RWPE2 (cell line): ENCODE measurements around the gene COL25A1.

Experiments used
- ATAC-seq: fragments of 200-7000 bp; cut with Tn5 transposase; 3 replicates; pipeline ENCODE4 v1.9.1; 2021; ENCODE audit warnings: low read depth
- DNase-seq: peaks from one replicate; pipeline ENCODE4 v3.0.0-alpha.2; 2020; ENCODE audit warnings: low spot score
- H3K27ac ChIP-seq: fragments of 450-650 bp; 2 replicates; pipeline ENCODE4 v1.5.1; 2017; ENCODE audit warnings: mild to moderate bottlenecking; ENCODE audit not compliant: poor library complexity, severe bottlenecking
- H3K27me3 ChIP-seq: fragments of 250-450 bp; sonication (Bioruptor Pico); 2 replicates; pipeline ENCODE4 v1.5.1; 2021; ENCODE audit warnings: mild to moderate bottlenecking, moderate library complexity; ENCODE audit not compliant: insufficient read depth, poor library complexity, severe bottlenecking
- H3K36me3 ChIP-seq: fragments of 250-450 bp; sonication (Bioruptor Pico); 2 replicates; pipeline ENCODE4 v1.5.1; 2020; ENCODE audit warnings: low read depth, mild to moderate bottlenecking, moderate library complexity
- H3K4me1 ChIP-seq: fragments of 250-450 bp; sonication (Bioruptor Pico); 2 replicates; pipeline ENCODE4 v1.5.1; 2021; ENCODE audit warnings: mild to moderate bottlenecking, moderate library complexity; ENCODE audit not compliant: insufficient read depth, poor library complexity, severe bottlenecking
- H3K4me3 ChIP-seq: fragments of 250-450 bp; sonication (Bioruptor Pico); 2 replicates; pipeline ENCODE4 v1.5.1; 2021; ENCODE audit warnings: mild to moderate bottlenecking, moderate library complexity; ENCODE audit not compliant: severe bottlenecking
- H3K9me3 ChIP-seq: fragments of 250-450 bp; sonication (Bioruptor Pico); 2 replicates; pipeline ENCODE4 v1.5.1; 2021; ENCODE audit warnings: mild to moderate bottlenecking, moderate library complexity; ENCODE audit not compliant: severe bottlenecking
- CTCF ChIP-seq: fragments of 450-650 bp; IDR thresholded peaks from one replicate; pipeline ENCODE4 v1.5.1; 2017; ENCODE audit warnings: mild to moderate bottlenecking, moderate library complexity; ENCODE audit not compliant: poor library complexity, severe bottlenecking

COL25A1 gene

GRCh38 chr4:109091727-109092409 is 210.6 kb downstream of the COL25A1 start:
- Histone ChIP-seq H3K36me3 (no peaks in the 10 kb centered on the region), H3K4me1 (no peaks in the 10 kb centered on the region), H3K27me3 (peaks cover 6% of the 10 kb centered on the region), H3K27ac (no peak overlapping the region), H3K4me3 (no peak overlapping the region), H3K9me3 (no peaks in the 10 kb centered on the region)
- ATAC-seq, result no peak
- TF ChIP-seq CTCF, result no peak
- no peak for DNase-seq

- ATAC-seq, result no peak
Measured at GRCh38 chr4:109083911-109084310, 218.5 kb downstream of the COL25A1 start.

GRCh38 chr4:109079731-109080130 is 222.7 kb downstream of the COL25A1 start:
- Histone ChIP-seq H3K9me3 (no peaks in the 10 kb centered on the region), H3K27me3 (peaks cover 3% of the 10 kb centered on the region), H3K4me3 (no peak overlapping the region), H3K4me1 (peaks cover 8% of the 10 kb centered on the region), H3K36me3 (no peaks in the 10 kb centered on the region), H3K27ac (peak overlapping the region; percentile 41)
- ATAC-seq (peak; percentile 85), DNase-seq (no peak)
- TF ChIP-seq CTCF, result no peak

More at GRCh38 chr4:109083911-109084310, 218.5 kb downstream of the COL25A1 start:
- H3K27me3 ChIP-seq, result peaks cover 3% of the 10 kb centered on the region
- H3K4me3 ChIP-seq, result no peak overlapping the region
- H3K4me1 ChIP-seq, result peaks cover 8% of the 10 kb centered on the region
- no peak for TF ChIP-seq CTCF
- no peaks in the 10 kb centered on the region for H3K36me3 ChIP-seq
- no peaks in the 10 kb centered on the region for H3K9me3 ChIP-seq
- DNase-seq, result no peak
- H3K27ac ChIP-seq, result no peak overlapping the region

- ATAC-seq, result peak; percentile 74
- no peak overlapping the region for H3K4me3 ChIP-seq
- DNase-seq, result no peak
- no peaks in the 10 kb centered on the region for H3K36me3 ChIP-seq
- H3K4me1 ChIP-seq, result peaks cover 8% of the 10 kb centered on the region
- H3K27ac ChIP-seq, result peak overlapping the region; percentile 41
- peaks cover 3% of the 10 kb centered on the region for H3K27me3 ChIP-seq
- H3K9me3 ChIP-seq, result no peaks in the 10 kb centered on the region
- TF ChIP-seq CTCF, result no peak
Measured at GRCh38 chr4:109079201-109079600, 223.3 kb downstream of the COL25A1 start.

GRCh38 chr4:109078724-109079123 is 223.7 kb downstream of the COL25A1 start:
- Histone ChIP-seq H3K9me3 (no peaks in the 10 kb centered on the region), H3K36me3 (no peaks in the 10 kb centered on the region), H3K4me1 (peaks cover 8% of the 10 kb centered on the region), H3K27ac (peak overlapping the region; percentile 41), H3K4me3 (no peak overlapping the region), H3K27me3 (peaks cover 3% of the 10 kb centered on the region)
- DNase-seq (no peak), ATAC-seq (peak; percentile 26)
- no peak for TF ChIP-seq CTCF
